Measurements from ENCODE around the gene CTNNA3. TPM values are rescaled to one million over a fixed set of nuclear protein-coding genes. Genes with fewer than 3 reads are reported as not detected.

CTNNA3 gene
- total RNA-seq, 1 donor from 2014 or later: 0.32 TPM

GRCh38 chr10:66257801-66258200, 1438.2 kb downstream of the CTNNA3 start:
- intact Hi-C loops (cut with micrococcal nuclease): no loop called here

- intact Hi-C loops (cut with micrococcal nuclease): no loop called here
These were observed 1443.0 kb downstream of the CTNNA3 start for GRCh38 chr10:66252986-66253385.

GRCh38 chr10:66246177-66246576, 1449.8 kb downstream of the CTNNA3 start:
- intact Hi-C loops (cut with micrococcal nuclease): no loop called here

- intact Hi-C loops (cut with micrococcal nuclease): no loop called here
These were observed 1451.0 kb downstream of the CTNNA3 start for GRCh38 chr10:66244953-66245352.

GRCh38 chr10:66242885-66243284, 1453.1 kb downstream of the CTNNA3 start:
- intact Hi-C loops (cut with micrococcal nuclease): no loop called here

- intact Hi-C loops (cut with micrococcal nuclease): no loop called here
These were observed 1456.9 kb downstream of the CTNNA3 start for GRCh38 chr10:66239062-66239461.

GRCh38 chr10:66238343-66238742, 1457.7 kb downstream of the CTNNA3 start:
- intact Hi-C loops (cut with micrococcal nuclease): no loop called here

GRCh38 chr10:66234872-66235271, 1461.1 kb downstream of the CTNNA3 start:
- intact Hi-C loops (cut with micrococcal nuclease): no loop called here

GRCh38 chr10:66228887-66229286, 1467.1 kb downstream of the CTNNA3 start:
- intact Hi-C loops (cut with micrococcal nuclease): no loop called here

- intact Hi-C loops (cut with micrococcal nuclease): no loop called here
These were observed 1472.3 kb downstream of the CTNNA3 start for GRCh38 chr10:66223656-66224055.

- intact Hi-C loops (cut with micrococcal nuclease): no loop called here
These were observed 1473.4 kb downstream of the CTNNA3 start for GRCh38 chr10:66222462-66223046.

- intact Hi-C loops (cut with micrococcal nuclease): no loop called here
These were observed 1476.9 kb downstream of the CTNNA3 start for GRCh38 chr10:66218981-66219587.

- intact Hi-C loops (cut with micrococcal nuclease): no loop called here
These were observed 1477.7 kb downstream of the CTNNA3 start for GRCh38 chr10:66218289-66218688.

- intact Hi-C loops (cut with micrococcal nuclease): no loop called here
These were observed 1480.1 kb downstream of the CTNNA3 start for GRCh38 chr10:66215920-66216319.

- intact Hi-C loops (cut with micrococcal nuclease): no loop called here
These were observed 1481.1 kb downstream of the CTNNA3 start for GRCh38 chr10:66214721-66215404.

GRCh38 chr10:66209025-66209424, 1487.0 kb downstream of the CTNNA3 start:
- intact Hi-C loops (cut with micrococcal nuclease): no loop called here

GRCh38 chr10:66204838-66205237, 1491.2 kb downstream of the CTNNA3 start:
- intact Hi-C loops (cut with micrococcal nuclease): no loop called here

GRCh38 chr10:66202101-66202500, 1493.9 kb downstream of the CTNNA3 start:
- intact Hi-C loops (cut with micrococcal nuclease): no loop called here

GRCh38 chr10:66192162-66192831, 1503.7 kb downstream of the CTNNA3 start:
- intact Hi-C loops (cut with micrococcal nuclease): no loop called here

GRCh38 chr10:66190413-66190812, 1505.6 kb downstream of the CTNNA3 start:
- intact Hi-C loops (cut with micrococcal nuclease): no loop called here

GRCh38 chr10:66189271-66189670, 1506.7 kb downstream of the CTNNA3 start:
- intact Hi-C loops (cut with micrococcal nuclease): no loop called here

- intact Hi-C loops (cut with micrococcal nuclease): no loop called here
These were observed 1508.8 kb downstream of the CTNNA3 start for GRCh38 chr10:66187053-66187733.
